B cell (primary cell): ENCODE measurements around the gene ZCCHC7.

ENCODE experiments used
- CTCF ChIP-seq: fragments of 200-600 bp; IDR thresholded peaks from one replicate; pipeline ENCODE4 v1.8.0; 2022; ENCODE audit warnings: antibody characterized with exemption, mild to moderate bottlenecking
- EZH2 ChIP-seq: IDR thresholded peaks from 2 replicates; pipeline ENCODE4 v1.6.1; 2012; ENCODE audit warnings: borderline replicate concordance, low read depth, mild to moderate bottlenecking, moderate library complexity, low read length; ENCODE audit not compliant: insufficient read depth, poor library complexity, severe bottlenecking

- TF ChIP-seq CTCF (peak; percentile 32), EZH2 (no peak)
Observed at GRCh38 chr9:37333288-37333687, 212.9 kb downstream of the ZCCHC7 start.
